Measurements from ENCODE around the gene ATXN1. TPM values are rescaled to one million over a fixed set of nuclear protein-coding genes. Genes with fewer than 3 reads are reported as not detected.
A peak's percentile ranks its signal among the peaks of the same experiment; 100 is the strongest.

ATXN1 gene
- total RNA-seq, 1 donor from 2014 or later: 9.1 TPM

GRCh38 chr6:16452348-16452747 lies 308.9 kb downstream of the ATXN1 start:
- no peak for DNase-seq (ENCODE audit: low read depth in 2 of 2)

- peak in 1 of 2 donors; percentile 6 for DNase-seq (ENCODE audit: low read depth in 2 of 2)
These were observed 310.4 kb downstream of the ATXN1 start for GRCh38 chr6:16450821-16451220.

GRCh38 chr6:16450285-16450684 lies 311.0 kb downstream of the ATXN1 start:
- peak in 1 of 2 donors; percentile 10 for DNase-seq (ENCODE audit: low read depth in 2 of 2)

- DNase-seq (ENCODE audit: low read depth in 2 of 2): no peak
These were observed 315.0 kb downstream of the ATXN1 start for GRCh38 chr6:16446273-16446672.

GRCh38 chr6:16442031-16442430 lies 319.2 kb downstream of the ATXN1 start:
- DNase-seq (ENCODE audit: low read depth in 2 of 2): no peak

GRCh38 chr6:16441262-16441661 lies 320.0 kb downstream of the ATXN1 start:
- no peak for DNase-seq (ENCODE audit: low read depth in 2 of 2)

- DNase-seq (ENCODE audit: low read depth in 2 of 2): no peak
These were observed 320.5 kb downstream of the ATXN1 start for GRCh38 chr6:16440636-16441212.

GRCh38 chr6:16438718-16439591 lies 322.3 kb downstream of the ATXN1 start:
- DNase-seq (ENCODE audit: low read depth in 2 of 2): peak in 1 of 2 donors; percentile 41

GRCh38 chr6:16437984-16438383 lies 323.3 kb downstream of the ATXN1 start:
- DNase-seq (ENCODE audit: low read depth in 2 of 2): no peak

GRCh38 chr6:16437095-16437494 lies 324.2 kb downstream of the ATXN1 start:
- DNase-seq (ENCODE audit: low read depth in 2 of 2): no peak

GRCh38 chr6:16436550-16436949 lies 324.7 kb downstream of the ATXN1 start:
- no peak for DNase-seq (ENCODE audit: low read depth in 2 of 2)

- DNase-seq (ENCODE audit: low read depth in 2 of 2): no peak
These were observed 326.4 kb downstream of the ATXN1 start for GRCh38 chr6:16434885-16435284.

GRCh38 chr6:16433338-16433890 lies 327.8 kb downstream of the ATXN1 start:
- no peak for DNase-seq (ENCODE audit: low read depth in 2 of 2)

- no peak for DNase-seq (ENCODE audit: low read depth in 2 of 2)
These were observed 328.9 kb downstream of the ATXN1 start for GRCh38 chr6:16432075-16433032.

- DNase-seq (ENCODE audit: low read depth in 2 of 2): no peak
These were observed 330.2 kb downstream of the ATXN1 start for GRCh38 chr6:16431106-16431505.

- DNase-seq (ENCODE audit: low read depth in 2 of 2): no peak
These were observed 330.7 kb downstream of the ATXN1 start for GRCh38 chr6:16430391-16431089.

- no peak for DNase-seq (ENCODE audit: low read depth in 2 of 2)
These were observed 331.6 kb downstream of the ATXN1 start for GRCh38 chr6:16429669-16430068.

- no peak for DNase-seq (ENCODE audit: low read depth in 2 of 2)
These were observed 334.1 kb downstream of the ATXN1 start for GRCh38 chr6:16427124-16427523.

- no peak for DNase-seq (ENCODE audit: low read depth in 2 of 2)
These were observed 335.2 kb downstream of the ATXN1 start for GRCh38 chr6:16425881-16426615.

GRCh38 chr6:16421462-16421960 lies 339.7 kb downstream of the ATXN1 start:
- DNase-seq (ENCODE audit: low read depth in 2 of 2): no peak

Data from lung microvascular endothelial cell (primary cell).